Epithelial cell of esophagus (primary cell): Measurements from ENCODE around the gene RANBP17.
A peak's percentile ranks its signal among the peaks of the same experiment; 100 is the strongest.

Experiments used
- DNase-seq: peaks from one replicate; pipeline ENCODE4 v3.0.0; 2010; ENCODE audit warnings: low read depth
- H3K4me3 ChIP-seq: 2 replicates; pipeline ENCODE4 v1.5.1; 2011; ENCODE audit warnings: mild to moderate bottlenecking, low read length, control low read depth
- TF ChIP-seq, protein P1 (sequence below): IDR thresholded peaks from 2 replicates; pipeline ENCODE4 v1.5.1; 2011; ENCODE audit warnings: low read depth, mild to moderate bottlenecking, low read length, control low read depth, inconsistent platforms; ENCODE audit not compliant: insufficient read depth; ENCODE audit errors: missing control alignments

RANBP17 gene

DNA sequence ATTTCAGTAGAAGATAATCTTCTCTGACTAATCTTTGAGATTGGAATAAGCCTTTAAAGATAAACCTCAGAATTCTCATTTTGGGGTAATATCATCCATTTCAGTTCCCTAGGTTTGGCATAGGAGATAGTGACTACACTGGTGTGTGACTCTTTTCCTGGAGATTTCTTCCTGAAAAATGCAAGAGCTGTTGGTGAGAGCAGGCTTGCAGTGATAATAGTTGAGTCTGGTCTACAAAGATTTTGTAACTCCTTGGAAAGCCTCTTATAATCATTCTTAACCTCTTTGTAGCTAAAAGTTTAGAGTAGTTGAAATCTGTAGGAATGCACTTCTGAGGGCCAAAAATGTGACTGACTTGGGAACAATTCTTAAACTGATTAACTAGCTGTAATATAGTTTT, 23.4 kb downstream of the RANBP17 start:
- H3K4me3 ChIP-seq = no peak overlapping the region
- no peak for DNase-seq
- TF ChIP-seq, protein P1, sequence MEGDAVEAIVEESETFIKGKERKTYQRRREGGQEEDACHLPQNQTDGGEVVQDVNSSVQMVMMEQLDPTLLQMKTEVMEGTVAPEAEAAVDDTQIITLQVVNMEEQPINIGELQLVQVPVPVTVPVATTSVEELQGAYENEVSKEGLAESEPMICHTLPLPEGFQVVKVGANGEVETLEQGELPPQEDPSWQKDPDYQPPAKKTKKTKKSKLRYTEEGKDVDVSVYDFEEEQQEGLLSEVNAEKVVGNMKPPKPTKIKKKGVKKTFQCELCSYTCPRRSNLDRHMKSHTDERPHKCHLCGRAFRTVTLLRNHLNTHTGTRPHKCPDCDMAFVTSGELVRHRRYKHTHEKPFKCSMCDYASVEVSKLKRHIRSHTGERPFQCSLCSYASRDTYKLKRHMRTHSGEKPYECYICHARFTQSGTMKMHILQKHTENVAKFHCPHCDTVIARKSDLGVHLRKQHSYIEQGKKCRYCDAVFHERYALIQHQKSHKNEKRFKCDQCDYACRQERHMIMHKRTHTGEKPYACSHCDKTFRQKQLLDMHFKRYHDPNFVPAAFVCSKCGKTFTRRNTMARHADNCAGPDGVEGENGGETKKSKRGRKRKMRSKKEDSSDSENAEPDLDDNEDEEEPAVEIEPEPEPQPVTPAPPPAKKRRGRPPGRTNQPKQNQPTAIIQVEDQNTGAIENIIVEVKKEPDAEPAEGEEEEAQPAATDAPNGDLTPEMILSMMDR = no peak

DNA sequence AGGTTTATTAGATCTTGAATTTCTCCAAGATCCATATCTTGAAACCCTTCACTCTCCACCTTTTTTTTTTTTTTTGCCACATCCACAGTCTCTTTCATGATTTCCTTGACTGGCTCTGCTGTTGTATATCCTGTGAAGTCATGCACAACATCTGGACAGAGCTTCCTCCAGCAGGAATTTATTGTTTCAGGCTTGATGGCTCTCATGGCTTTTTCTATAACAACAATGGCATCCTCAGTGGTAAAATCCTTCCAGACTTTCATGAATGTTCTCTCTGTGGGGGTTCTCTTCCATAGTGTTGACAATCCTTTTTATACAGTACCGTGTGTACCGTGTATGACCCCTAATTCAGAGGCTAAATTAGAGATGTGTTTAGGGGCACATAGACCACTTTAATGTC, 24.0 kb downstream of the RANBP17 start:
- TF ChIP-seq, protein P1 = no peak
- no peak for DNase-seq
- no peak overlapping the region for H3K4me3 ChIP-seq

DNA sequence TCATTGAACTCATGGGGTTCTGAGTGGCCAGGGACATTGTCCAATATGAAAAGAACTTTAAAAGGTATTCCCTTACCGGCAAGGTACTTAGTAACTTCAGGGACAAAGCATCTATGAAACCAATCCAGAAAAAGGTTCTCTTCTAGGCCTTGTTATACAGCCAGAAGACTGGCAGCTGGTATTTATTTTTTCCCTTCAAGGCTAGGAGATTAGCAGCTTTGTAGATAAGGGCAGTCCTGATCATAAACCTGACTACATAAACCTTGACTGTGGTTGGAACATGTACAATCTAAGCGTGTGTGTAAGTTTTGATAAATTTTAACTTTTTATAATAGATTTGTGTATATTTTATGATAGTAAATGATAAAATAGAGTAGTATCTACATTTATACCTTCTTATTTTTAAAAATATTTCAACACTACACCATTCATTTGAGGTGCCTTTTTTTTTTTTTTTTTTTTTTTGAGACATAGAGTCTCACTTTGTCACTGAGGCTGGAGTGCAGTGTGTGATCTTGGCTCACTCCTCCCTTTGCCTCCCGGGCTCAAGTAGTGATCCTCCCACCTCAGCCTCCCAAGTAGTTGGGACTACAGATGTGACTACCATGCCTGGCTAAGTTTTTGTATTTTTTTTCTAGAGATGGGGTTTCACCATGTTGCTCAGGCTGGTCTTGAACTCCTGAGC, 24.5 kb downstream of the RANBP17 start:
- no peak for DNase-seq
- H3K4me3 ChIP-seq = no peak overlapping the region
- TF ChIP-seq, protein P1 = no peak

DNA sequence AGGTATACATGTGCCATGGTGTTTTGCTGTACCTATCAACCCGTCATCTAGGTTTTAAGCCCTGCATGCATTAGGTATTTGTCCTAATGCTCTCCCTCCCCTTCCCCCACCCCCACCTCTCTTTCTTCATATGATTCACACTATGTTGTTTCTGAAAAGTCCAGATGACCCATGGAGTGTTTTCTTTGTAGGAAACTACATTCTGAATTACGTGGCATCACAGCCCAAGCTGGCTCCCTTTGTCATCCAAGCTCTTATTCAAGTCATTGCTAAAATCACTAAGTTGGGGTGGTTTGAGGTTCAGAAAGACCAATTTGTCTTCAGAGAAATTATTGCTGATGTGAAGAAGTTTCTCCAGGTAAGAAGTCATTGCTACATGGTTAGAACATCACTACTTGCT, 30.4 kb downstream of the RANBP17 start:
- TF ChIP-seq, protein P1 = no peak
- H3K4me3 ChIP-seq = no peak overlapping the region
- peak; percentile 62 for DNase-seq

DNA sequence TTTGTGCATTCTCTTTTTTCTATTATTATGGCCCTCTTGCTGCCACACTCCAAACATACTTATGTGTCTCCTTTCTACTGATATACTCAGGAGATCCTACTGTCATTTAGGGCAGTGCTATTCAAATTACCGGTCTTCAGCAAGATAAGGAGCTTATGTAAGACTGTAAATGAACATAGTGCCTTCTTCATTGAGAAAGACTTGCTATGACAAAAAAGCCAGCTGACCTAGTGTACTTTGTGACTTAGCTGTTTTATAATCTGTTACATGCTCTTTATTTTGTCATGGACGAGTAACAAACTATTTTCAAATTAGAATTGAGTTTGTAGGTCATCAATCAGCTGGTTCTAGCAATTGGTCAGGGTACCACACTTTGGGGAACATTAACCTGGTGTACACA, 32.8 kb downstream of the RANBP17 start:
- DNase-seq = no peak
- no peak overlapping the region for H3K4me3 ChIP-seq
- TF ChIP-seq, protein P1 = no peak

DNA sequence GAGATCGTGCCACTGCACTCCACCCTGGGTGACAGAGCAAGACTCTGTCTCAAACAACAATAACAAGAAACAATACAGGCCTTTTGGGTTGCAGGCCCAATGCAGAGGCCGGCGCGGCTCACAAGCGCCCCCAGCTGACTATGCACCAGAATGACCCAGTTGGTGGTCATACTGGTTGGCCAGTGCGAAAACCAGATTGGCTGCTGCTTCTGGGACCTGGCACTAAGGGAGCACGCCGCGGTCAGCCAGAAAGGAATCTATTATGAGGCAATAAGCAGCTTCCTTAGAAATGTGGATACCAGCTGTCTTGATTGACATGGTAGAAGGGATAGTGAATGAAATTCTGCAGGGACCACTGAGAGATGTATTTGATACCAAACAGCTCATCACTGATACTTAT, 35.0 kb downstream of the RANBP17 start:
- peak; percentile 29 for DNase-seq
- H3K4me3 ChIP-seq = no peak overlapping the region
- TF ChIP-seq, protein P1 = peak; percentile 26

DNA sequence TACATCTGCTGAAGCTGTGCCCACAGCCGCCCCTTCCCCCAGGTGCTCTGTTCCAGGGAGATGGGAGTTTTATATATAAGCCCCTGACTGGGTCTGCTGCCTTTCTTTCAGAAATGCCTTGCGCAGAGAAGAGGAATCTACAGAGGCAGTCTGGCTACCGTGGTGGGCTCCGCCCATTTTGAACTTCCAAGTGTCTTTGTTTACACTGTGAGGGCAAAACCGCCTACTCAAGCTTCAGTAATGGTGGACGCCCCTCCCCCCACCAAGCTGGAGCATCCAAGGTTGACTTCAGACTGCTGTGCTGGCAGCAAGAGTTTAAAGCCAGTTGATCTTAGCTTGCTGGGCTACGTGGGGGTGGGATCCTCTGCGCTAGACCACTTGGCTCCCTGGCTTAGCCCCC, 41.3 kb downstream of the RANBP17 start:
- TF ChIP-seq, protein P1 = no peak
- DNase-seq = no peak
- no peak overlapping the region for H3K4me3 ChIP-seq
